Measurements from ENCODE around the gene UBE2QL1. TPM values are rescaled to one million over a fixed set of nuclear protein-coding genes. Genes with fewer than 3 reads are reported as not detected.
A peak's percentile ranks its signal among the peaks of the same experiment; 100 is the strongest.

UBE2QL1 gene
- total RNA-seq, 2 donors from 2014 or later, result 2.5 to 8.6 TPM

DNA sequence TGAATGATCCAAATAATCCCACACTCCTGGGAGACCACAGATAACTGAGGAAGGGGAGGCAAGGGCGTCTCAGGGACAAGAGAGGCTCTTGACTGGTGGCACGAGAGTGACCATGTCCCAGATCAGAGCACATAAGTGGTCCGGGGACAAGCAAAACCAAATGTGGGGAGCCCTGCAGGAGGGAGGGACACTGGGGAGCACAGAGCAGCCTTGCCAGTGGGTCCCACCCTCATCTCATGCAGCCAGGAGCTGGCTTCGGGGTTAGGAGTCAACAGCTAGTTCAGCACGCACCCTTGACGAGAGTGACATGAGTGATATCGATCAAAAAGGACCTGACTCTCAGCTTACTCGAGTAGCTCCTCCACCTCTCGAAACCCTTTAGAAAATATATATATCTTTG, 16.5 kb upstream of the UBE2QL1 start:
- no peaks in the 10 kb centered on the region for H3K9me3 ChIP-seq
- no peaks in the 10 kb centered on the region for H3K4me1 ChIP-seq (replicated peaks)
- peaks cover 3% of the 10 kb centered on the region for H3K27me3 ChIP-seq (replicated peaks; ENCODE audit: insufficient read depth)
- H3K27ac ChIP-seq, result no peak overlapping the region
- intact Hi-C loops (cut with DNase I), result no loop called here
- no peaks in the 10 kb centered on the region for H3K36me3 ChIP-seq
- TF ChIP-seq, protein P1, sequence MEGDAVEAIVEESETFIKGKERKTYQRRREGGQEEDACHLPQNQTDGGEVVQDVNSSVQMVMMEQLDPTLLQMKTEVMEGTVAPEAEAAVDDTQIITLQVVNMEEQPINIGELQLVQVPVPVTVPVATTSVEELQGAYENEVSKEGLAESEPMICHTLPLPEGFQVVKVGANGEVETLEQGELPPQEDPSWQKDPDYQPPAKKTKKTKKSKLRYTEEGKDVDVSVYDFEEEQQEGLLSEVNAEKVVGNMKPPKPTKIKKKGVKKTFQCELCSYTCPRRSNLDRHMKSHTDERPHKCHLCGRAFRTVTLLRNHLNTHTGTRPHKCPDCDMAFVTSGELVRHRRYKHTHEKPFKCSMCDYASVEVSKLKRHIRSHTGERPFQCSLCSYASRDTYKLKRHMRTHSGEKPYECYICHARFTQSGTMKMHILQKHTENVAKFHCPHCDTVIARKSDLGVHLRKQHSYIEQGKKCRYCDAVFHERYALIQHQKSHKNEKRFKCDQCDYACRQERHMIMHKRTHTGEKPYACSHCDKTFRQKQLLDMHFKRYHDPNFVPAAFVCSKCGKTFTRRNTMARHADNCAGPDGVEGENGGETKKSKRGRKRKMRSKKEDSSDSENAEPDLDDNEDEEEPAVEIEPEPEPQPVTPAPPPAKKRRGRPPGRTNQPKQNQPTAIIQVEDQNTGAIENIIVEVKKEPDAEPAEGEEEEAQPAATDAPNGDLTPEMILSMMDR (IDR thresholded peaks at IDR 0.05), result no peak
- TF ChIP-seq POLR2AphosphoS5 (IDR thresholded peaks at IDR 0.05) (no peak), POLR2A (IDR thresholded peaks at IDR 0.05) (no peak)
- H3K4me3 ChIP-seq, result no peak overlapping the region
- WGBS, result 81% methylated on average over 9 of the region's 9 CpGs
- DNase-seq (ENCODE audit: low spot score), result no peak

DNA sequence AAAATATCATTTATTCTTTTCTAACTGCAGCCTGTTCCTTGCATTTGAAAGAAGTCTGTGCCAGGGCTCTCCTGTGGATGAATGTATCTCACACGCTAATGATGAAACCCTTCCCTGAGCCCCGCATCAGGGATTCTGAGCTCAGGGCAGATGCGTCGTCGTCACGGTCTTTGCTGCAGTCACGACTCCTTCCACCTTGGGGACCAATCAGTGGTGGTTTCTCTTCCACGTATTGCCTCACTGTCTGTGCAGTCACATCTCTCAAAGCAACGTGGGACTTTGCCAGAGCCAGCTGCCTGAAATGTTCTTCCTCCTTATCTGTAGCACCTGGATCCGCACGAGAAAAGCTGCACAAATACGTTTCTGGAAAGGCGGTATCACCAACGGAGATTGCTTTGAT, 13.9 kb upstream of the UBE2QL1 start:
- peaks cover 3% of the 10 kb centered on the region for H3K27me3 ChIP-seq (replicated peaks; ENCODE audit: insufficient read depth)
- H3K36me3 ChIP-seq, result no peaks in the 10 kb centered on the region
- H3K27ac ChIP-seq, result no peak overlapping the region
- TF ChIP-seq POLR2AphosphoS5 (IDR thresholded peaks at IDR 0.05) (no peak), POLR2A (IDR thresholded peaks at IDR 0.05) (no peak)
- TF ChIP-seq, protein P1 (IDR thresholded peaks at IDR 0.05), result no peak
- H3K4me1 ChIP-seq (replicated peaks), result no peaks in the 10 kb centered on the region
- intact Hi-C loops (cut with DNase I), result no loop called here
- no peaks in the 10 kb centered on the region for H3K9me3 ChIP-seq
- WGBS, result 71% methylated on average over 14 of the region's 14 CpGs
- no peak for DNase-seq (ENCODE audit: low spot score)
- no peak overlapping the region for H3K4me3 ChIP-seq

DNA sequence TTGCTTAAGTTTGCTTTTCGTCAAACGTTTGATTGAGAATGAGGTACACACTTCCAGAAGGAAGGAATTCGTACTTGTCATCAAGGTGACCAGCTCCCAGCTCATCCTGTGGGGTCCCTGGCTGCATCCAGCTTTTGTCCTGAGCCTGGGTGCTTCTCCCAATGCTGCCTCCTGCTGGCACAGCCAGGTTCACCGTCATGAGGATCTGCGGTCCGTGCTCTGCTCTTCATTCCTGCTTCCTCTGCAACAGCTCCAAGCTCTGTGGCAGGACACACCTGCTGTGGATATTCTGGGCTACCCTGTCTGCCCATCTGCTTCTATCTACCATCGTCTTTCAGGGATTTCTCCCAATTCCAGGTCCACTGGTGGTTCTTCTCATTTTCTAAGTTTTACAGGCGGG, 13.3 kb upstream of the UBE2QL1 start:
- intact Hi-C loops (cut with DNase I), result no loop called here
- WGBS, result 38% methylated on average over 8 of the region's 8 CpGs
- TF ChIP-seq POLR2A (IDR thresholded peaks at IDR 0.05), result no peak
- TF ChIP-seq, protein P1 (IDR thresholded peaks at IDR 0.05), result peak in 2 of 4 experiments; percentile 16
- TF ChIP-seq POLR2AphosphoS5 (IDR thresholded peaks at IDR 0.05), result no peak
- no peak for DNase-seq (ENCODE audit: low spot score)
- H3K27ac ChIP-seq, result no peak overlapping the region
- no peaks in the 10 kb centered on the region for H3K9me3 ChIP-seq
- H3K36me3 ChIP-seq, result no peaks in the 10 kb centered on the region
- H3K4me3 ChIP-seq, result no peak overlapping the region
- H3K4me1 ChIP-seq (replicated peaks), result no peaks in the 10 kb centered on the region
- peaks cover 3% of the 10 kb centered on the region for H3K27me3 ChIP-seq (replicated peaks; ENCODE audit: insufficient read depth)

DNA sequence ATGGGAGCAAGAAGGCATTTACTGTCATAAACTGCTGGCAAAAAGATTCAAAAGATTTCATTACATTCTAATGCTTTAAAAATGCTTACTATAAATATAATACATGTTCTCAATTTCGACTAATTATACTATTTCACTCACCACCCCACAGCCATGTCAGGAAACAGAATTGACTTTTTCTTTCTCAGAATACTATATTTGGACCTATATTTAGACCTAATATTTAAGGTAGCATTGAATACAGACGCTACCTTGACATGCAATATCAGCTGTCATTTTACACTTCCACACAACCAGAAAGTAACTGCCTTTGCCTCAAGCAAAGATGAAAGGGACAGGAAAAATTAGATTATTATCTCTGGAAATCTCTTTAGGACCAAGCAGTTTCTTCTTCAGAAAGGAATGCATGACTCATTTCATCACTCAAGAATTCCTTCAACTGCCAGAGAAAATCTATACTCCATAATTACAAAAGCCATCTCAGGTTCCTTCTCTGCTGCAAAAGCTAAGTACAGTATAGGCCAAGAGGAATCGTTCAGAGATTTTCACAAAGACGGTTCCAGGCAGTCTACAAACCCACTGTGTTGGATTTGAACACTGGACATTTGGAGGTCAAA, 11.8 kb upstream of the UBE2QL1 start:
- no peak for DNase-seq (ENCODE audit: low spot score)
- no peak for TF ChIP-seq POLR2A (IDR thresholded peaks at IDR 0.05)
- TF ChIP-seq, protein P1 (IDR thresholded peaks at IDR 0.05), result no peak
- no peak for TF ChIP-seq POLR2AphosphoS5 (IDR thresholded peaks at IDR 0.05)
- Histone ChIP-seq H3K36me3 (no peaks in the 10 kb centered on the region), H3K27ac (no peak overlapping the region), H3K4me3 (no peak overlapping the region), H3K9me3 (no peaks in the 10 kb centered on the region), H3K4me1 (replicated peaks) (no peaks in the 10 kb centered on the region), H3K27me3 (replicated peaks; ENCODE audit: insufficient read depth) (peaks cover 3% of the 10 kb centered on the region)
- WGBS, result 60% methylated on average over 4 of the region's 4 CpGs
- intact Hi-C loops (cut with DNase I), result no loop called here
